ENCODE data around the gene PIWIL1. TPM values are rescaled to one million over a fixed set of nuclear protein-coding genes. Genes with fewer than 3 reads are reported as not detected.

PIWIL1 gene
- total and polyA plus RNA-seq, 2 of the 4 experiments (the other 2 are of a cell fraction) = not detected

GRCh38 chr12:130420071-130420470, 82.4 kb downstream of the PIWIL1 start:
- DNase-seq = no peak
- H2AK5ac ChIP-seq (ENCODE audit: low read depth, low read length) = no peak overlapping the region
- H4K8ac ChIP-seq (ENCODE audit: low read depth in 2 of 2, low read length in 2 of 2) = no peak overlapping the region
- H3K4me3 ChIP-seq (ENCODE audit: insufficient read depth, low read depth, low read length) = no peak overlapping the region
- H3K27ac ChIP-seq (ENCODE audit: insufficient read depth, low read length) = no peak overlapping the region
- no peaks in the 10 kb centered on the region for H3K79me1 ChIP-seq (ENCODE audit: low read depth in 1 of 2, low read length in 2 of 2)
- no peak overlapping the region for H4K5ac ChIP-seq (ENCODE audit: low read depth, low read length)
- no TSS peak for BruUV-seq (replicated peaks)
- H3K36me3 ChIP-seq (ENCODE audit: control insufficient read depth, insufficient read depth, low read length) = no peaks in the 10 kb centered on the region
- no peak overlapping the region for H2AFZ ChIP-seq (replicated peaks; ENCODE audit: low read length, poor library complexity)
- peaks cover 27% of the 10 kb centered on the region for H3K9me3 ChIP-seq (ENCODE audit: control insufficient read depth, insufficient read depth, low read length)
- H3K4me2 ChIP-seq (ENCODE audit: low read depth, low read length) = no peak overlapping the region
- no peaks in the 10 kb centered on the region for H3K4me1 ChIP-seq (ENCODE audit: control insufficient read depth, insufficient read depth, low read length)
- no peak for ATAC-seq (ENCODE audit: low read depth)
- no peaks in the 10 kb centered on the region for H3K9me1 ChIP-seq (ENCODE audit: insufficient read depth, low read length)
- intact Hi-C loops (cut with micrococcal nuclease) = no loop called here
- H2BK5ac ChIP-seq (ENCODE audit: low read depth, low read length, poor library complexity, severe bottlenecking) = no peak overlapping the region
- H3K27me3 ChIP-seq (ENCODE audit: control insufficient read depth, insufficient read depth, low read length) = no peaks in the 10 kb centered on the region
- H3K14ac ChIP-seq (replicated peaks; ENCODE audit: low read depth, low read length) = no peak overlapping the region
- dilution Hi-C loops (cut with HindIII; ENCODE audit: low sequenced_read_pairs, unreplicated experiment) = no loop called here
- ChIA-PET POLR2A (ENCODE audit: unreplicated experiment) (no interaction called here), CTCF (no interaction called here)
- H2BK20ac ChIP-seq (ENCODE audit: low read depth, low read length) = no peak overlapping the region
- no CpG with 5 or more reads among the region's 4 CpGs for WGBS, 2 experiments (ENCODE audit: extremely low coverage in 2 of 2, insufficient read length in 1 of 2)
- H2BK15ac ChIP-seq (ENCODE audit: low read depth, low read length) = no peak overlapping the region
- H4K20me1 ChIP-seq (ENCODE audit: insufficient read depth, low read length) = no peaks in the 10 kb centered on the region
- no peak overlapping the region for H4K91ac ChIP-seq (ENCODE audit: insufficient read depth, low read depth, low read length)
- no peak overlapping the region for H3K9ac ChIP-seq (ENCODE audit: low read depth, low read length)
- in situ Hi-C loops (cut with MboI; ENCODE audit: low sequenced_read_pairs) = no loop called here
- TF ChIP-seq MXI1 (IDR thresholded peaks at IDR 0.05; ENCODE audit: borderline replicate concordance, low read depth, low read length) (no peak), POLR2A (IDR thresholded peaks at IDR 0.05; ENCODE audit: low read depth, low read length) (no peak), USF2 (IDR thresholded peaks at IDR 0.05; ENCODE audit: low read depth, low read length) (no peak), ELK1 (IDR thresholded peaks at IDR 0.05; ENCODE audit: borderline replicate concordance, low read depth, low read length) (no peak), CEBPB (IDR thresholded peaks at IDR 0.05; ENCODE audit: low read depth, low read length) (no peak), RAD21 (IDR thresholded peaks at IDR 0.05; ENCODE audit: low read length) (no peak), MAZ (IDR thresholded peaks at IDR 0.05; ENCODE audit: borderline replicate concordance, low read depth, low read length) (no peak), FOS (IDR thresholded peaks at IDR 0.05; ENCODE audit: low read depth, low read length) (no peak), MAFK (IDR thresholded peaks at IDR 0.05; ENCODE audit: low read depth, low read length) (no peak), BHLHE40 (IDR thresholded peaks at IDR 0.05; ENCODE audit: low read depth, low read length) (no peak), RCOR1 (IDR thresholded peaks at IDR 0.05; ENCODE audit: insufficient replicate concordance, low read length) (no peak), RFX5 (IDR thresholded peaks at IDR 0.05; ENCODE audit: low read depth, low read length) (no peak), CHD1 (IDR thresholded peaks at IDR 0.05; ENCODE audit: low read depth, low read length) (no peak), NFE2L2 (IDR thresholded peaks at IDR 0.05; ENCODE audit: low read depth, low read length) (no peak), SMC3 (IDR thresholded peaks at IDR 0.05; ENCODE audit: low read depth, low read length) (no peak)
- TF ChIP-seq, protein P1, sequence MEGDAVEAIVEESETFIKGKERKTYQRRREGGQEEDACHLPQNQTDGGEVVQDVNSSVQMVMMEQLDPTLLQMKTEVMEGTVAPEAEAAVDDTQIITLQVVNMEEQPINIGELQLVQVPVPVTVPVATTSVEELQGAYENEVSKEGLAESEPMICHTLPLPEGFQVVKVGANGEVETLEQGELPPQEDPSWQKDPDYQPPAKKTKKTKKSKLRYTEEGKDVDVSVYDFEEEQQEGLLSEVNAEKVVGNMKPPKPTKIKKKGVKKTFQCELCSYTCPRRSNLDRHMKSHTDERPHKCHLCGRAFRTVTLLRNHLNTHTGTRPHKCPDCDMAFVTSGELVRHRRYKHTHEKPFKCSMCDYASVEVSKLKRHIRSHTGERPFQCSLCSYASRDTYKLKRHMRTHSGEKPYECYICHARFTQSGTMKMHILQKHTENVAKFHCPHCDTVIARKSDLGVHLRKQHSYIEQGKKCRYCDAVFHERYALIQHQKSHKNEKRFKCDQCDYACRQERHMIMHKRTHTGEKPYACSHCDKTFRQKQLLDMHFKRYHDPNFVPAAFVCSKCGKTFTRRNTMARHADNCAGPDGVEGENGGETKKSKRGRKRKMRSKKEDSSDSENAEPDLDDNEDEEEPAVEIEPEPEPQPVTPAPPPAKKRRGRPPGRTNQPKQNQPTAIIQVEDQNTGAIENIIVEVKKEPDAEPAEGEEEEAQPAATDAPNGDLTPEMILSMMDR (conservative IDR thresholded peaks at IDR 0.05; ENCODE audit: low read depth, low read length) = no peak
- H3K18ac ChIP-seq (ENCODE audit: low read depth, low read length) = no peak overlapping the region
- H2AK9ac ChIP-seq (replicated peaks; ENCODE audit: low read depth, low read length, poor library complexity) = no peak overlapping the region
- no peak overlapping the region for H2BK120ac ChIP-seq (ENCODE audit: low read depth, low read length)
- H3K56ac ChIP-seq (ENCODE audit: extremely low read depth, insufficient read depth, low read length) = no peak overlapping the region
- H3K4ac ChIP-seq (ENCODE audit: low read depth, low read length) = no peak overlapping the region
- H3K23ac ChIP-seq (ENCODE audit: low read depth, low read length) = no peak overlapping the region

All from IMR-90 (cell line).